PC-9 (cell line): ENCODE measurements around the gene EPHB4.

Source experiments
- EZH2 ChIP-seq: fragments of 200-600 bp; sonication (generic); IDR thresholded peaks from 2 replicates; pipeline ENCODE4 v1.8.0; 2017; ENCODE audit warnings: antibody characterized with exemption, low read depth
- TF ChIP-seq, protein P1 (sequence below): fragments of 200-600 bp; sonication (generic); conservative IDR thresholded peaks from 2 replicates; pipeline ENCODE4 v1.6.1; 2017; ENCODE audit warnings: mixed run types, antibody characterized with exemption, mild to moderate bottlenecking, moderate library complexity

DNA sequence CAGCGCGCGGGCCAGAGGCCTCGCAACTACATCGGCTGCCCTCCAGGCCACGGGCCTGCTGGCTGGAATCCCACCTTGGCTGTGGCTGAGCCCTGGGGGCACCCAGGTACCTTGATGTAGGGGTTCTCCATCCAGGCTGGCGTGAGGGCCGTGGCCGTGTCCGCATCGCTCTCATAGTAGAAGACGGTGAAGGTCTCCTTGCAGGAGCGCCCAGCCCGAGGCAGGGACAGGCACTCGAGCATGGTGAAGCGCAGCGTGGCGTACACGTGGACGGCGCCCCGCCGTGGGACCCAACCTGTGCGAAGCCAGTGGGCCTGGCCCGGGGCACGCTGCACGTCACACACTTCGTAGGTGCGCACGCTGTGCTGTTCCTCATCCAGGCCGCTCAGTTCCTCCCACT lies 3.8 kb downstream of the EPHB4 start:
- TF ChIP-seq EZH2 = no peak
- TF ChIP-seq, protein P1, sequence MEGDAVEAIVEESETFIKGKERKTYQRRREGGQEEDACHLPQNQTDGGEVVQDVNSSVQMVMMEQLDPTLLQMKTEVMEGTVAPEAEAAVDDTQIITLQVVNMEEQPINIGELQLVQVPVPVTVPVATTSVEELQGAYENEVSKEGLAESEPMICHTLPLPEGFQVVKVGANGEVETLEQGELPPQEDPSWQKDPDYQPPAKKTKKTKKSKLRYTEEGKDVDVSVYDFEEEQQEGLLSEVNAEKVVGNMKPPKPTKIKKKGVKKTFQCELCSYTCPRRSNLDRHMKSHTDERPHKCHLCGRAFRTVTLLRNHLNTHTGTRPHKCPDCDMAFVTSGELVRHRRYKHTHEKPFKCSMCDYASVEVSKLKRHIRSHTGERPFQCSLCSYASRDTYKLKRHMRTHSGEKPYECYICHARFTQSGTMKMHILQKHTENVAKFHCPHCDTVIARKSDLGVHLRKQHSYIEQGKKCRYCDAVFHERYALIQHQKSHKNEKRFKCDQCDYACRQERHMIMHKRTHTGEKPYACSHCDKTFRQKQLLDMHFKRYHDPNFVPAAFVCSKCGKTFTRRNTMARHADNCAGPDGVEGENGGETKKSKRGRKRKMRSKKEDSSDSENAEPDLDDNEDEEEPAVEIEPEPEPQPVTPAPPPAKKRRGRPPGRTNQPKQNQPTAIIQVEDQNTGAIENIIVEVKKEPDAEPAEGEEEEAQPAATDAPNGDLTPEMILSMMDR = no peak
